ENCODE results near the gene CORO6. TPM values are rescaled to one million over a fixed set of nuclear protein-coding genes. Genes with fewer than 3 reads are reported as not detected.

Gene CORO6
- total and polyA plus RNA-seq, 2 experiments from 2014 or later = 2.6 to 5.2 TPM

DNA sequence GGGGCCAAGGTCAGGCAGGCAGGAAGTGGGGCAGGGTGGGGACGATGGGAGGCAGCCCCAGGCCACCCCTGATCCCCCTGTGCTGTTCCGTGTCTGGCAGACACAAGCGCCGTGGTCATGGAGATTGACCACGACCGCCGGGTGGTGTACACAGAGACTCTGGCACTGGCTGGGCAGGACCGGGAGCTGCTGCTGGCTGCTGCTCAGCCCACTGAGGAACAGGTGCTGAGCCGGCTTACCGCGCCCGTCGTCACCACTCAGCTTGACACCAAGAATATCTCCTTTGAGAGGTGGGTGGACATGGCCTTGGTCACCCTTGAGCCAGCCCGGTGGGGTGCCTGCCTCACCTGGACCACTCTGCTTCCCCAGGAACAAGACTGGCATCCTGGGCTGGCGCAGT is 13.7 kb downstream of the CORO6 start:
- peaks cover 3% of the 10 kb centered on the region; the same call in 1 of the 2 replicates for H3K4me1 ChIP-seq (ENCODE audit: insufficient read depth)
- Mint-ChIP-seq H3K36me3 (ENCODE audit: low read depth) (peaks cover 4% of the 10 kb centered on the region; the same call in 2 of the 3 replicates), H3K4me1 (peaks cover 5% of the 10 kb centered on the region), H3K9me3 (no peaks in the 10 kb centered on the region; the same call in 2 of the 3 replicates), H3K4me3 (no peak overlapping the region), H3K27me3 (ENCODE audit: insufficient read depth, low read depth, poor library complexity) (peaks cover 10% of the 10 kb centered on the region), H3K27ac (no peak overlapping the region)
- H3K36me3 ChIP-seq (ENCODE audit: insufficient read depth) = no peaks in the 10 kb centered on the region; the same call in 1 of the 2 replicates
- no peak overlapping the region for H3K4me3 ChIP-seq
- H3K9me2 ChIP-seq (ENCODE audit: insufficient read depth) = no peaks in the 10 kb centered on the region
- H3K27me3 ChIP-seq (ENCODE audit: insufficient read depth) = peaks cover 9% of the 10 kb centered on the region
- DNase-seq (ENCODE audit: low spot score) (no peak), ATAC-seq (no peak)
- TF ChIP-seq ZNF114 (CRISPR knock-in tag; IDR thresholded peaks at IDR 0.05) (no peak), POLR2AphosphoS5 (IDR thresholded peaks at IDR 0.05; ENCODE audit: low read depth) (no peak), ZNF331 (CRISPR knock-in tag; IDR thresholded peaks at IDR 0.05; ENCODE audit: low read depth) (no peak), CREB1 (CRISPR knock-in tag; IDR thresholded peaks at IDR 0.05; ENCODE audit: low read depth) (no peak), EZH2phosphoT487 (IDR thresholded peaks at IDR 0.05; ENCODE audit: unreplicated experiment) (no peak)
- TF ChIP-seq, protein P1, sequence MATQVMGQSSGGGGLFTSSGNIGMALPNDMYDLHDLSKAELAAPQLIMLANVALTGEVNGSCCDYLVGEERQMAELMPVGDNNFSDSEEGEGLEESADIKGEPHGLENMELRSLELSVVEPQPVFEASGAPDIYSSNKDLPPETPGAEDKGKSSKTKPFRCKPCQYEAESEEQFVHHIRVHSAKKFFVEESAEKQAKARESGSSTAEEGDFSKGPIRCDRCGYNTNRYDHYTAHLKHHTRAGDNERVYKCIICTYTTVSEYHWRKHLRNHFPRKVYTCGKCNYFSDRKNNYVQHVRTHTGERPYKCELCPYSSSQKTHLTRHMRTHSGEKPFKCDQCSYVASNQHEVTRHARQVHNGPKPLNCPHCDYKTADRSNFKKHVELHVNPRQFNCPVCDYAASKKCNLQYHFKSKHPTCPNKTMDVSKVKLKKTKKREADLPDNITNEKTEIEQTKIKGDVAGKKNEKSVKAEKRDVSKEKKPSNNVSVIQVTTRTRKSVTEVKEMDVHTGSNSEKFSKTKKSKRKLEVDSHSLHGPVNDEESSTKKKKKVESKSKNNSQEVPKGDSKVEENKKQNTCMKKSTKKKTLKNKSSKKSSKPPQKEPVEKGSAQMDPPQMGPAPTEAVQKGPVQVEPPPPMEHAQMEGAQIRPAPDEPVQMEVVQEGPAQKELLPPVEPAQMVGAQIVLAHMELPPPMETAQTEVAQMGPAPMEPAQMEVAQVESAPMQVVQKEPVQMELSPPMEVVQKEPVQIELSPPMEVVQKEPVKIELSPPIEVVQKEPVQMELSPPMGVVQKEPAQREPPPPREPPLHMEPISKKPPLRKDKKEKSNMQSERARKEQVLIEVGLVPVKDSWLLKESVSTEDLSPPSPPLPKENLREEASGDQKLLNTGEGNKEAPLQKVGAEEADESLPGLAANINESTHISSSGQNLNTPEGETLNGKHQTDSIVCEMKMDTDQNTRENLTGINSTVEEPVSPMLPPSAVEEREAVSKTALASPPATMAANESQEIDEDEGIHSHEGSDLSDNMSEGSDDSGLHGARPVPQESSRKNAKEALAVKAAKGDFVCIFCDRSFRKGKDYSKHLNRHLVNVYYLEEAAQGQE (IDR thresholded peaks at IDR 0.05; ENCODE audit: unreplicated experiment) = no peak
- TF ChIP-seq, protein P2, sequence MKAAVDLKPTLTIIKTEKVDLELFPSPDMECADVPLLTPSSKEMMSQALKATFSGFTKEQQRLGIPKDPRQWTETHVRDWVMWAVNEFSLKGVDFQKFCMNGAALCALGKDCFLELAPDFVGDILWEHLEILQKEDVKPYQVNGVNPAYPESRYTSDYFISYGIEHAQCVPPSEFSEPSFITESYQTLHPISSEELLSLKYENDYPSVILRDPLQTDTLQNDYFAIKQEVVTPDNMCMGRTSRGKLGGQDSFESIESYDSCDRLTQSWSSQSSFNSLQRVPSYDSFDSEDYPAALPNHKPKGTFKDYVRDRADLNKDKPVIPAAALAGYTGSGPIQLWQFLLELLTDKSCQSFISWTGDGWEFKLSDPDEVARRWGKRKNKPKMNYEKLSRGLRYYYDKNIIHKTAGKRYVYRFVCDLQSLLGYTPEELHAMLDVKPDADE (IDR thresholded peaks at IDR 0.05) = no peak
- TF ChIP-seq, protein P3, sequence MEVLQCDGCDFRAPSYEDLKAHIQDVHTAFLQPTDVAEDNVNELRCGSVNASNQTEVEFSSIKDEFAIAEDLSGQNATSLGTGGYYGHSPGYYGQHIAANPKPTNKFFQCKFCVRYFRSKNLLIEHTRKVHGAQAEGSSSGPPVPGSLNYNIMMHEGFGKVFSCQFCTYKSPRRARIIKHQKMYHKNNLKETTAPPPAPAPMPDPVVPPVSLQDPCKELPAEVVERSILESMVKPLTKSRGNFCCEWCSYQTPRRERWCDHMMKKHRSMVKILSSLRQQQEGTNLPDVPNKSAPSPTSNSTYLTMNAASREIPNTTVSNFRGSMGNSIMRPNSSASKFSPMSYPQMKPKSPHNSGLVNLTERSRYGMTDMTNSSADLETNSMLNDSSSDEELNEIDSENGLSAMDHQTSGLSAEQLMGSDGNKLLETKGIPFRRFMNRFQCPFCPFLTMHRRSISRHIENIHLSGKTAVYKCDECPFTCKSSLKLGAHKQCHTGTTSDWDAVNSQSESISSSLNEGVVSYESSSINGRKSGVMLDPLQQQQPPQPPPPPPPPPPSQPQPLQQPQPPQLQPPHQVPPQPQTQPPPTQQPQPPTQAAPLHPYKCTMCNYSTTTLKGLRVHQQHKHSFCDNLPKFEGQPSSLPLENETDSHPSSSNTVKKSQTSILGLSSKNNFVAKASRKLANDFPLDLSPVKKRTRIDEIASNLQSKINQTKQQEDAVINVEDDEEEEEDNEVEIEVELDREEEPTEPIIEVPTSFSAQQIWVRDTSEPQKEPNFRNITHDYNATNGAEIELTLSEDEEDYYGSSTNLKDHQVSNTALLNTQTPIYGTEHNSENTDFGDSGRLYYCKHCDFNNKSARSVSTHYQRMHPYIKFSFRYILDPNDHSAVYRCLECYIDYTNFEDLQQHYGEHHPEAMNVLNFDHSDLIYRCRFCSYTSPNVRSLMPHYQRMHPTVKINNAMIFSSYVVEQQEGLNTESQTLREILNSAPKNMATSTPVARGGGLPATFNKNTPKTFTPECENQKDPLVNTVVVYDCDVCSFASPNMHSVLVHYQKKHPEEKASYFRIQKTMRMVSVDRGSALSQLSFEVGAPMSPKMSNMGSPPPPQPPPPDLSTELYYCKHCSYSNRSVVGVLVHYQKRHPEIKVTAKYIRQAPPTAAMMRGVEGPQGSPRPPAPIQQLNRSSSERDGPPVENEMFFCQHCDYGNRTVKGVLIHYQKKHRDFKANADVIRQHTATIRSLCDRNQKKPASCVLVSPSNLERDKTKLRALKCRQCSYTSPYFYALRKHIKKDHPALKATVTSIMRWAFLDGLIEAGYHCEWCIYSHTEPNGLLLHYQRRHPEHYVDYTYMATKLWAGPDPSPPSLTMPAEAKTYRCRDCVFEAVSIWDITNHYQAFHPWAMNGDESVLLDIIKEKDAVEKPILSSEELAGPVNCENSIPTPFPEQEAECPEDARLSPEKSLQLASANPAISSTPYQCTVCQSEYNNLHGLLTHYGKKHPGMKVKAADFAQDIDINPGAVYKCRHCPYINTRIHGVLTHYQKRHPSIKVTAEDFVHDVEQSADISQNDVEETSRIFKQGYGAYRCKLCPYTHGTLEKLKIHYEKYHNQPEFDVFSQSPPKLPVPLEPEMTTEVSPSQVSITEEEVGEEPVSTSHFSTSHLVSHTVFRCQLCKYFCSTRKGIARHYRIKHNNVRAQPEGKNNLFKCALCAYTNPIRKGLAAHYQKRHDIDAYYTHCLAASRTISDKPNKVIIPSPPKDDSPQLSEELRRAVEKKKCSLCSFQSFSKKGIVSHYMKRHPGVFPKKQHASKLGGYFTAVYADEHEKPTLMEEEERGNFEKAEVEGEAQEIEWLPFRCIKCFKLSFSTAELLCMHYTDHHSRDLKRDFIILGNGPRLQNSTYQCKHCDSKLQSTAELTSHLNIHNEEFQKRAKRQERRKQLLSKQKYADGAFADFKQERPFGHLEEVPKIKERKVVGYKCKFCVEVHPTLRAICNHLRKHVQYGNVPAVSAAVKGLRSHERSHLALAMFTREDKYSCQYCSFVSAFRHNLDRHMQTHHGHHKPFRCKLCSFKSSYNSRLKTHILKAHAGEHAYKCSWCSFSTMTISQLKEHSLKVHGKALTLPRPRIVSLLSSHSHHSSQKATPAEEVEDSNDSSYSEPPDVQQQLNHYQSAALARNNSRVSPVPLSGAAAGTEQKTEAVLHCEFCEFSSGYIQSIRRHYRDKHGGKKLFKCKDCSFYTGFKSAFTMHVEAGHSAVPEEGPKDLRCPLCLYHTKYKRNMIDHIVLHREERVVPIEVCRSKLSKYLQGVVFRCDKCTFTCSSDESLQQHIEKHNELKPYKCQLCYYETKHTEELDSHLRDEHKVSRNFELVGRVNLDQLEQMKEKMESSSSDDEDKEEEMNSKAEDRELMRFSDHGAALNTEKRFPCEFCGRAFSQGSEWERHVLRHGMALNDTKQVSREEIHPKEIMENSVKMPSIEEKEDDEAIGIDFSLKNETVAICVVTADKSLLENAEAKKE (CRISPR knock-in tag; IDR thresholded peaks at IDR 0.05) = no peak
- TF ChIP-seq, protein P4, sequence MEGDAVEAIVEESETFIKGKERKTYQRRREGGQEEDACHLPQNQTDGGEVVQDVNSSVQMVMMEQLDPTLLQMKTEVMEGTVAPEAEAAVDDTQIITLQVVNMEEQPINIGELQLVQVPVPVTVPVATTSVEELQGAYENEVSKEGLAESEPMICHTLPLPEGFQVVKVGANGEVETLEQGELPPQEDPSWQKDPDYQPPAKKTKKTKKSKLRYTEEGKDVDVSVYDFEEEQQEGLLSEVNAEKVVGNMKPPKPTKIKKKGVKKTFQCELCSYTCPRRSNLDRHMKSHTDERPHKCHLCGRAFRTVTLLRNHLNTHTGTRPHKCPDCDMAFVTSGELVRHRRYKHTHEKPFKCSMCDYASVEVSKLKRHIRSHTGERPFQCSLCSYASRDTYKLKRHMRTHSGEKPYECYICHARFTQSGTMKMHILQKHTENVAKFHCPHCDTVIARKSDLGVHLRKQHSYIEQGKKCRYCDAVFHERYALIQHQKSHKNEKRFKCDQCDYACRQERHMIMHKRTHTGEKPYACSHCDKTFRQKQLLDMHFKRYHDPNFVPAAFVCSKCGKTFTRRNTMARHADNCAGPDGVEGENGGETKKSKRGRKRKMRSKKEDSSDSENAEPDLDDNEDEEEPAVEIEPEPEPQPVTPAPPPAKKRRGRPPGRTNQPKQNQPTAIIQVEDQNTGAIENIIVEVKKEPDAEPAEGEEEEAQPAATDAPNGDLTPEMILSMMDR (conservative IDR thresholded peaks at IDR 0.05; ENCODE audit: low read depth in 2 of 2) = no peak
- no peaks in the 10 kb centered on the region for H3F3A ChIP-seq (replicated peaks; ENCODE audit: low read depth)
- no peak overlapping the region for H3K4me2 ChIP-seq
- H4K20me1 ChIP-seq (replicated peaks; ENCODE audit: insufficient read depth) = peaks cover 7% of the 10 kb centered on the region; the same call in 1 of the 2 replicates
- no peak overlapping the region for H2AFZ ChIP-seq
- H3K79me2 ChIP-seq (replicated peaks; ENCODE audit: insufficient read depth) = peaks cover 8% of the 10 kb centered on the region
- no peak overlapping the region for H3K27ac ChIP-seq (ENCODE audit: low read depth)
